ENCODE results near the gene ATM. TPM values are rescaled to one million over a fixed set of nuclear protein-coding genes. Genes with fewer than 3 reads are reported as not detected.

Gene ATM
- total RNA-seq, 2 donors from 2014 or later = 60.9 to 63.0 TPM

- H3K36me3 ChIP-seq (ENCODE audit: control insufficient read depth, insufficient read depth, low read length) = peaks cover 39% of the 10 kb centered on the region
- Mint-ChIP-seq H3K36me3 (ENCODE audit: low read depth) (peaks cover 45% of the 10 kb centered on the region), H3K27ac (no peak overlapping the region), H3K4me3 (no peak overlapping the region), H3K9me3 (no peaks in the 10 kb centered on the region), H3K4me1 (peaks cover 4% of the 10 kb centered on the region), H3K27me3 (ENCODE audit: insufficient read depth) (no peaks in the 10 kb centered on the region)
- DNase-seq = no peak
- H3K27me3 ChIP-seq (ENCODE audit: control insufficient read depth, insufficient read depth, low read length, poor library complexity, severe bottlenecking) = no peaks in the 10 kb centered on the region
- no peak overlapping the region for H3K27ac ChIP-seq (ENCODE audit: low read depth, low read length)
- no peaks in the 10 kb centered on the region for H3K4me1 ChIP-seq (ENCODE audit: control insufficient read depth, insufficient read depth, low read length)
- no peak overlapping the region for H3K4me3 ChIP-seq (ENCODE audit: low read length)
- WGBS, 2 experiments (ENCODE audit: insufficient coverage in 1 of 2, insufficient read length in 1 of 2) = 93 to 100% methylated on average over 3 of the region's 3 CpGs
- no peak overlapping the region for H3K9ac ChIP-seq (ENCODE audit: extremely low read depth, low read length, poor library complexity, severe bottlenecking)
- TF ChIP-seq, protein P1, sequence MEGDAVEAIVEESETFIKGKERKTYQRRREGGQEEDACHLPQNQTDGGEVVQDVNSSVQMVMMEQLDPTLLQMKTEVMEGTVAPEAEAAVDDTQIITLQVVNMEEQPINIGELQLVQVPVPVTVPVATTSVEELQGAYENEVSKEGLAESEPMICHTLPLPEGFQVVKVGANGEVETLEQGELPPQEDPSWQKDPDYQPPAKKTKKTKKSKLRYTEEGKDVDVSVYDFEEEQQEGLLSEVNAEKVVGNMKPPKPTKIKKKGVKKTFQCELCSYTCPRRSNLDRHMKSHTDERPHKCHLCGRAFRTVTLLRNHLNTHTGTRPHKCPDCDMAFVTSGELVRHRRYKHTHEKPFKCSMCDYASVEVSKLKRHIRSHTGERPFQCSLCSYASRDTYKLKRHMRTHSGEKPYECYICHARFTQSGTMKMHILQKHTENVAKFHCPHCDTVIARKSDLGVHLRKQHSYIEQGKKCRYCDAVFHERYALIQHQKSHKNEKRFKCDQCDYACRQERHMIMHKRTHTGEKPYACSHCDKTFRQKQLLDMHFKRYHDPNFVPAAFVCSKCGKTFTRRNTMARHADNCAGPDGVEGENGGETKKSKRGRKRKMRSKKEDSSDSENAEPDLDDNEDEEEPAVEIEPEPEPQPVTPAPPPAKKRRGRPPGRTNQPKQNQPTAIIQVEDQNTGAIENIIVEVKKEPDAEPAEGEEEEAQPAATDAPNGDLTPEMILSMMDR (conservative IDR thresholded peaks at IDR 0.05) = no peak
- no peaks in the 10 kb centered on the region for H3K9me3 ChIP-seq (ENCODE audit: control insufficient read depth, low read length)
These were observed 26.0 kb upstream of the ATM start for GRCh38 chr11:108196901-108197300.

- Histone ChIP-seq H3K4me1 (ENCODE audit: control insufficient read depth, insufficient read depth, low read length) (no peaks in the 10 kb centered on the region), H3K27ac (ENCODE audit: low read depth, low read length) (no peak overlapping the region), H3K36me3 (ENCODE audit: control insufficient read depth, insufficient read depth, low read length) (peaks cover 36% of the 10 kb centered on the region), H3K9me3 (ENCODE audit: control insufficient read depth, low read length) (no peaks in the 10 kb centered on the region), H3K9ac (ENCODE audit: extremely low read depth, low read length, poor library complexity, severe bottlenecking) (no peak overlapping the region), H3K27me3 (ENCODE audit: control insufficient read depth, insufficient read depth, low read length, poor library complexity, severe bottlenecking) (no peaks in the 10 kb centered on the region), H3K4me3 (ENCODE audit: low read length) (no peak overlapping the region)
- Mint-ChIP-seq H3K27ac (peak overlapping the region; percentile 61), H3K4me3 (no peak overlapping the region), H3K36me3 (ENCODE audit: low read depth) (peaks cover 45% of the 10 kb centered on the region), H3K27me3 (ENCODE audit: insufficient read depth) (no peaks in the 10 kb centered on the region), H3K9me3 (no peaks in the 10 kb centered on the region), H3K4me1 (peaks cover 4% of the 10 kb centered on the region)
- TF ChIP-seq, protein P1 (conservative IDR thresholded peaks at IDR 0.05) = no peak
- DNase-seq = no peak
These were observed 25.5 kb upstream of the ATM start for GRCh38 chr11:108197351-108197750.

DNA sequence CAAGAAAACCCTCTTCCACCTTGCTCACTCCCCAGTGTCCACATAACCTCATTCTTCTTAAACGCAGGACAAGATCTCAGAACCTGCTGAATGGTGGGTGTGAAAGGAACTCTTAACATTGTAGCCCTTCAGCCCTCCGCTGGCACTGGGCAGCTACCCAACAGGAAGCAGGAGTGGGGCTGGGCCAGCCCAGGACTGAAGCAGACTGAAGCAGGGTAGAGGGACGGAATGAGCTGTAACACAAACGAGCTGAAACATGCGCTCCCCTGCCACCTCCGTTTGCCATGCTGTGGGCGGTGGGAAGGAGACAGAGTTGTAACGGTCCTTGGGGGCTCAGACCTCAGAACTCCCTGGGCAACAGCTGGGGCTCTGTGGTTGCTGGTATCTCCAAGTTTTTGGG, 24.0 kb upstream of the ATM start:
- Histone ChIP-seq H3K36me3 (ENCODE audit: control insufficient read depth, insufficient read depth, low read length) (peaks cover 44% of the 10 kb centered on the region), H3K27me3 (ENCODE audit: control insufficient read depth, insufficient read depth, low read length, poor library complexity, severe bottlenecking) (no peaks in the 10 kb centered on the region), H3K9me3 (ENCODE audit: control insufficient read depth, low read length) (peaks cover 7% of the 10 kb centered on the region), H3K9ac (ENCODE audit: extremely low read depth, low read length, poor library complexity, severe bottlenecking) (no peak overlapping the region), H3K27ac (ENCODE audit: low read depth, low read length) (no peak overlapping the region), H3K4me3 (ENCODE audit: low read length) (no peak overlapping the region), H3K4me1 (ENCODE audit: control insufficient read depth, insufficient read depth, low read length) (no peaks in the 10 kb centered on the region)
- Mint-ChIP-seq H3K4me3 (no peak overlapping the region), H3K27me3 (ENCODE audit: insufficient read depth) (no peaks in the 10 kb centered on the region), H3K9me3 (peaks cover under 1% of the 10 kb centered on the region), H3K36me3 (ENCODE audit: low read depth) (peaks cover 46% of the 10 kb centered on the region), H3K4me1 (peaks cover 18% of the 10 kb centered on the region), H3K27ac (peak overlapping the region; percentile 22)
- 93 to 98% methylated on average over 6 to 8 of the region's 8 CpGs for WGBS, 2 experiments (ENCODE audit: insufficient coverage in 1 of 2, insufficient read length in 1 of 2)
- TF ChIP-seq, protein P1 (conservative IDR thresholded peaks at IDR 0.05) = no peak
- no peak for DNase-seq
